Stimulated activated CD4-positive, alpha-beta T cell treated with anti-CD3 and anti-CD28 coated beads, Interleukin-1b, Interleukin-23, amount 100 ng/mL, for 48 hours (primary cell): ENCODE data around the gene PDK2.
A peak's percentile ranks its signal among the peaks of the same experiment; 100 is the strongest.

Experiments used
- DNase-seq: peaks from one replicate; pipeline ENCODE4 v3.0.0-alpha.2; 2020

The PDK2 gene

GRCh38 chr17:50153650-50154575 is 58.8 kb downstream of the PDK2 start:
- no peak for DNase-seq

- DNase-seq: no peak
Observed at GRCh38 chr17:50154604-50155003, 59.5 kb downstream of the PDK2 start.

GRCh38 chr17:50155115-50155819 is 60.1 kb downstream of the PDK2 start:
- no peak for DNase-seq

- no peak for DNase-seq
Observed at GRCh38 chr17:50157891-50158290, 62.7 kb downstream of the PDK2 start.

- peak; percentile 95 for DNase-seq
Observed at GRCh38 chr17:50161023-50161910, 66.1 kb downstream of the PDK2 start.
